ENCODE data around the gene LDHAL6B. TPM values are rescaled to one million over a fixed set of nuclear protein-coding genes. Genes with fewer than 3 reads are reported as not detected.

Gene LDHAL6B
- total RNA-seq, 4 donors from 2014 or later, result not detected

DNA sequence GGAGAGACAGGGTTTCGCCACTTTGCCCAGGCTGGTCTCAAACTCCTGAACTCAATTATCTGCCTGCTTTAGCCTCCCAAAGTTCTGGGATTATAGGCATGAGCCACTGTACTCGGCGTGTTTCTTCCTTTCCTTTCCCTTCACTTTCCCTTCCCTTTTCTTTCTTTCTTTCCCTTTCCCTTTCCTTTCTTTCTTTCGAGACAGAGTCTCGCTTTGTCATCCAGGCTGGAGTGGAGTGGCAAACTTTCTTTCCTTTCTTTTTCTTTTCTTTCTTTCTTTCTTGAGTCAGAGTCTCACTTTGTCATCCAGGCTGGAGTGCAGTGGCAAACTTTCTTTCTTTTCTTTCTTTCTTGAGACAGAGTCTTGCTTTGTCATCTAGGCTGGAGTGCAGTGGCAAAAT lies 17.4 kb upstream of the LDHAL6B start:
- Histone ChIP-seq H3K27me3 (no peaks in the 10 kb centered on the region), H3K36me3 (peaks cover 12 to 82% (median 62%) of the 10 kb centered on the region in 4 donors), H3K27ac (replicated peaks in 1 of 4) (no peak overlapping the region), H3K4me1 (peaks cover 0 to 12% (median 7%) of the 10 kb centered on the region in 4 donors), H3K9me3 (no peaks in the 10 kb centered on the region), H3K4me3 (no peak overlapping the region)
- 94% methylated on average over 5 of the region's 5 CpGs for WGBS
- no peak for DNase-seq (ENCODE audit: extremely low spot score)
- TF ChIP-seq EP300 (IDR thresholded peaks at IDR 0.05), result no peak
- TF ChIP-seq, protein P1, sequence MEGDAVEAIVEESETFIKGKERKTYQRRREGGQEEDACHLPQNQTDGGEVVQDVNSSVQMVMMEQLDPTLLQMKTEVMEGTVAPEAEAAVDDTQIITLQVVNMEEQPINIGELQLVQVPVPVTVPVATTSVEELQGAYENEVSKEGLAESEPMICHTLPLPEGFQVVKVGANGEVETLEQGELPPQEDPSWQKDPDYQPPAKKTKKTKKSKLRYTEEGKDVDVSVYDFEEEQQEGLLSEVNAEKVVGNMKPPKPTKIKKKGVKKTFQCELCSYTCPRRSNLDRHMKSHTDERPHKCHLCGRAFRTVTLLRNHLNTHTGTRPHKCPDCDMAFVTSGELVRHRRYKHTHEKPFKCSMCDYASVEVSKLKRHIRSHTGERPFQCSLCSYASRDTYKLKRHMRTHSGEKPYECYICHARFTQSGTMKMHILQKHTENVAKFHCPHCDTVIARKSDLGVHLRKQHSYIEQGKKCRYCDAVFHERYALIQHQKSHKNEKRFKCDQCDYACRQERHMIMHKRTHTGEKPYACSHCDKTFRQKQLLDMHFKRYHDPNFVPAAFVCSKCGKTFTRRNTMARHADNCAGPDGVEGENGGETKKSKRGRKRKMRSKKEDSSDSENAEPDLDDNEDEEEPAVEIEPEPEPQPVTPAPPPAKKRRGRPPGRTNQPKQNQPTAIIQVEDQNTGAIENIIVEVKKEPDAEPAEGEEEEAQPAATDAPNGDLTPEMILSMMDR (IDR thresholded peaks at IDR 0.05), result no peak
- intact Hi-C loops (cut with DNase I), result no loop called here

DNA sequence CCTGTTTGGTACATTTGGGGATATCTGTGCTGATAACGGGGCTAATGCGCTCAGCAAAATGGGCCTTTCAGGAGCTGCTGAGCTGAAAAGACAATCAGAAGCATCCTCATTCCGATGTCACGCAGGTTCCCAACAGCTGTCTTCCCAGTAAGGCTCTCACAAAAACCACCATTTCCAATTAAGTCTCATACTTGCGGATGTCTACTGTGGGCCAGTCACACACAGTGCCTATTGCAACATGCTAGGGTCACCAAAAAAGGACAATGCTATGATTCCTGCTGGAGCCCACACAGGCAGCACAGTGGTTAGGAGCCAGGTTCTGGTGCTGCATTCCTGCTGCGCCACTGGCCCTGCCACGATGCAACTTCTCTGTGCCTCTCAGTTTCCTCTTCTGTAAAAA lies 16.4 kb upstream of the LDHAL6B start:
- Histone ChIP-seq H3K9me3 (no peaks in the 10 kb centered on the region), H3K27me3 (no peaks in the 10 kb centered on the region), H3K4me1 (peaks cover 0 to 12% (median 7%) of the 10 kb centered on the region in 4 donors), H3K36me3 (peaks cover 22 to 83% (median 67%) of the 10 kb centered on the region in 4 donors), H3K27ac (replicated peaks in 1 of 4) (no peak overlapping the region), H3K4me3 (no peak overlapping the region)
- intact Hi-C loops (cut with DNase I), result no loop called here
- TF ChIP-seq POLR2AphosphoS5 (IDR thresholded peaks at IDR 0.05), result no peak
- TF ChIP-seq EP300 (IDR thresholded peaks at IDR 0.05), result no peak
- TF ChIP-seq, protein P1 (IDR thresholded peaks at IDR 0.05), result no peak
- TF ChIP-seq POLR2A (IDR thresholded peaks at IDR 0.05; ENCODE audit: low read depth), result no peak
- DNase-seq (ENCODE audit: extremely low spot score), result no peak
- 96% methylated on average over 7 of the region's 7 CpGs for WGBS

DNA sequence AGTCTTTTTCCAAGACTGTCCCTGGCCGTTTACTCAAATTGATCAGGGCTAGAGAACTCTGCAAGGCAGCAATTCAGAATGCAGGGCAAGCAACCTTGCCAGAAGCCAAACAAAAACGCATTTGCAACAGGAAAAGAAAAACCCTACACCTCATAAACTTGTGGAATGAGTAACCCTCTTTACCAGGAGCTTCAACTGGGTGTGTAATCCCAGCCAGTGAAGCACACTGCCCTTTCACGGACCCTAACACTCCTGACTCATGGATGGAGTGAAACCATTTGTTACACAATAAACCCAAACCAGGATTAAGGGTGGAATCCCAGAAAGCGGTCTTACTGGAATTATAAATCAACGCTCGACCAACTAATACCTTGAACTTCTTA lies 14.8 kb upstream of the LDHAL6B start:
- 70% methylated on average over 6 of the region's 6 CpGs for WGBS
- intact Hi-C loops (cut with DNase I), result no loop called here
- DNase-seq (ENCODE audit: extremely low spot score), result no peak
- no peak overlapping the region for H3K27ac ChIP-seq (replicated peaks in 1 of 4)
- H3K9me3 ChIP-seq, result no peaks in the 10 kb centered on the region
- H3K27me3 ChIP-seq, result no peaks in the 10 kb centered on the region
- H3K36me3 ChIP-seq, result peaks cover 23 to 82% (median 68%) of the 10 kb centered on the region in 4 donors
- peaks cover 0 to 12% (median 7%) of the 10 kb centered on the region in 4 donors for H3K4me1 ChIP-seq
- H3K4me3 ChIP-seq, result no peak overlapping the region
- TF ChIP-seq EP300 (IDR thresholded peaks at IDR 0.05) (no peak), POLR2A (IDR thresholded peaks at IDR 0.05; ENCODE audit: low read depth) (no peak), POLR2AphosphoS5 (IDR thresholded peaks at IDR 0.05) (no peak)
- TF ChIP-seq, protein P1 (IDR thresholded peaks at IDR 0.05), result no peak

DNA sequence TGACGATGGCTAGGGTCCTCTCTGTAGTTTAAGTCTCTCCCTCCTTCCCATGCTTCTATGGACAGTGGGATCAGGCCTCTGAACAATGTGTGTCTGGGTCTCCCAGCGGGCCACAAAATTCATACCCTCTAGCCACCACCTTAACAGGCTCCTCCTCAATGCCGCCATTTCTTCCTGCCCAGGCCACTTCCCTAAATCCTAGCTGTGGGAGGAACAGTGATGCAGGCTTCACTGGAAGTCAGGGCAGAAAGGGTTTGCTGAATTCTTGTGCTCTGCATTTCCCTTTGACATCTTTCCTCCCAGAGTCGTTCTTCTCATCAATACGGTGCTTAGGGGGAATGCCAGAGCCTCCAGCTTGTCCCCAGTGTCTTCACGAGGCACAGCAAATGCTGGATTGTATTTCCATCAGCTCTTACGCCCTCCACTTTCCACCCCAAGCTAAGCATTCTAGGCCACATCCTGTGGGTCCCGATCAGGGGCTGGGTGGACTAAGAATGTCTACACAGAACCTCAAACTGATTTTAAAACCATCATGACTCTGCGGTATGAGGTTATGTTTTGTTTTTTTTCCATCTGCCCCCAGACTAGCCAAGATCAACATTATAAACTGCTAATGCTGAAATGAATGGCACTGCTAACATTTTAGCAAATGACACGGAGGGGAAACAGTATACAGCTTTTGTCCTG lies 11.9 kb upstream of the LDHAL6B start:
- Histone ChIP-seq H3K4me1 (peaks cover 0 to 12% (median 7%) of the 10 kb centered on the region in 4 donors), H3K9me3 (no peaks in the 10 kb centered on the region), H3K27me3 (no peaks in the 10 kb centered on the region), H3K4me3 (no peak overlapping the region), H3K36me3 (peaks cover 12 to 71% (median 52%) of the 10 kb centered on the region in 4 donors), H3K27ac (replicated peaks in 1 of 4) (no peak overlapping the region)
- intact Hi-C loops (cut with DNase I), result no loop called here
- 91% methylated on average over 10 of the region's 10 CpGs for WGBS
- TF ChIP-seq POLR2AphosphoS5 (IDR thresholded peaks at IDR 0.05), result no peak
- no peak for TF ChIP-seq POLR2A (IDR thresholded peaks at IDR 0.05; ENCODE audit: low read depth)
- TF ChIP-seq, protein P1 (IDR thresholded peaks at IDR 0.05), result no peak
- TF ChIP-seq EP300 (IDR thresholded peaks at IDR 0.05), result no peak
- DNase-seq (ENCODE audit: extremely low spot score), result no peak

DNA sequence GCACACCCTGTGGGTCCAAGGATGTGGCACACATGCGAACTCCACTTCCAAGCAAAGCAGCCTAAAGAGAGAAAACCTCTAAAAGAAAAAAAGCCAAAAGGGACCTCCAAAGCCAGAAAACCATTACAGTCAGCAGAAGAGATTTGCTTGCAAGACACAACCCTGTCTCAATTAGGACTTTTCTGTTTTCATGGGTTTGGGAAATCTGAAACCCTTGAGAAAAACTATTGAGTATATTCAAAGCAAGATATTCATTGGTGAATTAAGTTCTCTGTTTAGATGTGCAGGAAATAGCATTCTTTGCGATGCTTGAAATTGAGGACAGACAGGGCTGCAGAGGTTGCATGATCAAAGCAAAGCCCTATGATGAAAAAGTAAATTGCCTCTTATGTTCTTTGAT lies 10.2 kb upstream of the LDHAL6B start:
- intact Hi-C loops (cut with DNase I), result no loop called here
- no peak for DNase-seq (ENCODE audit: extremely low spot score)
- H3K9me3 ChIP-seq, result no peaks in the 10 kb centered on the region
- TF ChIP-seq POLR2A (IDR thresholded peaks at IDR 0.05; ENCODE audit: low read depth) (no peak), EP300 (IDR thresholded peaks at IDR 0.05) (no peak), POLR2AphosphoS5 (IDR thresholded peaks at IDR 0.05) (no peak)
- TF ChIP-seq, protein P1 (IDR thresholded peaks at IDR 0.05), result no peak
- H3K27ac ChIP-seq (replicated peaks in 1 of 4), result no peak overlapping the region
- no peaks in the 10 kb centered on the region for H3K27me3 ChIP-seq
- H3K4me3 ChIP-seq, result no peak overlapping the region
- WGBS, result 98% methylated on average over 2 of the region's 2 CpGs
- H3K36me3 ChIP-seq, result peaks cover 12 to 75% (median 46%) of the 10 kb centered on the region in 4 donors
- H3K4me1 ChIP-seq, result peaks cover 0 to 10% (median 5%) of the 10 kb centered on the region in 4 donors

Data from esophagus muscularis mucosa (tissue), 4 donors.